GM23338 (cell line): ENCODE measurements around the gene RAD51B. TPM values are rescaled to one million over a fixed set of nuclear protein-coding genes. Genes with fewer than 3 reads are reported as not detected.
"Not testable (repeated sequence)": the region's sequence is repeated elsewhere in the genome, so short reads cannot be mapped to it uniquely, and the experiment has no call there.

ENCODE experiments used
- ATAC-seq: fragments of 200-7000 bp; cut with Tn5 transposase; 3 replicates; pipeline ENCODE4 v1.9.1; 2020
- DNase-seq: peaks from one replicate; pipeline ENCODE4 v3.0.0-alpha.2; 2015; ENCODE audit warnings: low spot score
- H2AFZ ChIP-seq: fragments of 200-600 bp; sonication (generic); 2 replicates; pipeline ENCODE4 v1.8.0; 2016; ENCODE audit warnings: antibody characterized with exemption, mild to moderate bottlenecking, moderate library complexity
- H3F3A ChIP-seq: fragments of 200-600 bp; sonication (generic); replicated peaks from 2 replicates; pipeline ENCODE4 v1.8.0; 2017; ENCODE audit warnings: antibody characterized with exemption, mixed run types, low read depth
- H3K27ac ChIP-seq: fragments of 200-600 bp; sonication (generic); 2 replicates; pipeline ENCODE4 v1.6.1; 2016; ENCODE audit warnings: low read depth
- H3K27me3 ChIP-seq: fragments of 200-600 bp; sonication (generic); 2 replicates; pipeline ENCODE4 v1.8.0; 2016; ENCODE audit warnings: mild to moderate bottlenecking, mixed run types, moderate library complexity; ENCODE audit not compliant: insufficient read depth
- H3K36me3 ChIP-seq: fragments of 200-600 bp; sonication (generic); 2 replicates; pipeline ENCODE4 v1.8.0; 2016; ENCODE audit warnings: mild to moderate bottlenecking; ENCODE audit not compliant: insufficient read depth
- H3K4me1 ChIP-seq: fragments of 200-600 bp; sonication (generic); 2 replicates; pipeline ENCODE4 v1.8.0; 2016; ENCODE audit warnings: mild to moderate bottlenecking, moderate library complexity; ENCODE audit not compliant: insufficient read depth
- H3K4me2 ChIP-seq: fragments of 200-600 bp; sonication (generic); 2 replicates; pipeline ENCODE4 v1.7.1; 2017; ENCODE audit warnings: mixed run types
- H3K4me3 ChIP-seq: fragments of 200-600 bp; sonication (generic); 2 replicates; pipeline ENCODE4 v1.6.1; 2016; ENCODE audit warnings: mixed run types
- H3K79me2 ChIP-seq: fragments of 200-600 bp; sonication (generic); replicated peaks from 2 replicates; pipeline ENCODE4 v1.8.0; 2017; ENCODE audit warnings: mild to moderate bottlenecking; ENCODE audit not compliant: insufficient read depth
- H3K9me2 ChIP-seq: fragments of 200-600 bp; sonication (generic); 2 replicates; pipeline ENCODE4 v1.8.0; 2017; ENCODE audit not compliant: insufficient read depth
- H4K20me1 ChIP-seq: fragments of 200-600 bp; sonication (generic); replicated peaks from 2 replicates; pipeline ENCODE4 v1.8.0; 2017; ENCODE audit warnings: mild to moderate bottlenecking; ENCODE audit not compliant: insufficient read depth
- H3K27ac Mint-ChIP-seq: 2 replicates; pipeline ENCODE4 v1.8.0; 2020; ENCODE audit warnings: inconsistent platforms, mild to moderate bottlenecking, moderate library complexity, mixed read lengths
- H3K27me3 Mint-ChIP-seq: 3 replicates; pipeline ENCODE4 v1.8.0; 2022; ENCODE audit warnings: low read depth, mild to moderate bottlenecking, moderate library complexity, mixed read lengths, inconsistent platforms; ENCODE audit not compliant: insufficient read depth, poor library complexity
- H3K36me3 Mint-ChIP-seq: 3 replicates; pipeline ENCODE4 v1.8.0; 2021; ENCODE audit warnings: low read depth, mild to moderate bottlenecking, inconsistent platforms, moderate library complexity, mixed read lengths
- H3K4me1 Mint-ChIP-seq: 3 replicates; pipeline ENCODE4 v1.8.0; 2020; ENCODE audit warnings: mild to moderate bottlenecking, inconsistent platforms, mixed read lengths
- H3K4me3 Mint-ChIP-seq: 3 replicates; pipeline ENCODE4 v1.8.0; 2021; ENCODE audit warnings: moderate library complexity, mild to moderate bottlenecking, inconsistent platforms, mixed read lengths
- H3K9me3 Mint-ChIP-seq: 3 replicates; pipeline ENCODE4 v1.8.0; 2020; ENCODE audit warnings: moderate library complexity, mild to moderate bottlenecking, inconsistent platforms, mixed read lengths
- ZNF114 ChIP-seq: fragments of 250-450 bp; sonication (Bioruptor Pico); IDR thresholded peaks from 2 replicates; pipeline ENCODE4 v1.5.0; 2020; ENCODE audit warnings: mild to moderate bottlenecking, moderate library complexity
- ZNF462 ChIP-seq: fragments of 250-450 bp; sonication (Bioruptor Pico); IDR thresholded peaks from 2 replicates; pipeline ENCODE4 v1.5.0; 2020; ENCODE audit warnings: mild to moderate bottlenecking, moderate library complexity
- polyA plus RNA-seq: library from polyadenylated mRNA; unstranded; fragments of >200 nt; fragmentation: Nextera tagmentation; extraction: Ambion mirVana; gene quantifications from 2 replicates; pipeline ENCODE4 v1.2.1, GENCODE V29; 2016
- total RNA-seq: library from RNA; depleted of rRNA; stranded (reverse); fragments of >200 nt; shearing (Covaris generic); gene quantifications from 2 replicates; pipeline ENCODE4 v1.2.3, GENCODE V29; 2014

RAD51B gene
- total and polyA plus RNA-seq, 2 experiments from 2014 or later, result 15.7 to 29.1 TPM

DNA sequence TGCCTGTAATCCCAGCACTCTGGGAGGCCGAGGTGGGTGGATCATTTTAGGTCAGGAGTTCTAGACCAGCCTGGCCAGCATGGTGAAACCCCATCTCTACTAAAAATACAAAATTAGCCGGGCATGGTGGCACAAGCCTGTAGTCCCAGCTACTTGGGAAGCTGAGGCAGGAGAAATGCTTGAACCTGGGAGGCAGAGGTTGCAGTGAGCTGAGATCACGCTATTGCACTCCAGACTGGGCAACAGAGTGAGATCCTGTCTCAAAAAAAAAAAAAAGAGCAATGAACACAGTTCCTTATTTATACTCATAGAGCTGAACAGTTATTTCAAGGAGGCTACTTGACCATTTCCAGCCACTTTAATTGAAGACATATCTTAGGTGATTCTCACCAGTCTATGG, 469.9 kb downstream of the RAD51B start:
- H3K27ac ChIP-seq, H3K4me3 ChIP-seq, H4K20me1 ChIP-seq, H3K27me3 ChIP-seq, DNase-seq, H3K4me2 ChIP-seq, H3K36me3 ChIP-seq, H3K27ac Mint-ChIP-seq, H3K4me3 Mint-ChIP-seq, H3K9me2 ChIP-seq, H3K9me3 Mint-ChIP-seq, H2AFZ ChIP-seq, H3K36me3 Mint-ChIP-seq, H3K79me2 ChIP-seq, H3F3A ChIP-seq, H3K27me3 Mint-ChIP-seq, ATAC-seq: not testable (repeated sequence)
- peaks cover 27% of the 10 kb centered on the region for H3K4me1 Mint-ChIP-seq
- peaks cover 21% of the 10 kb centered on the region for H3K4me1 ChIP-seq

DNA sequence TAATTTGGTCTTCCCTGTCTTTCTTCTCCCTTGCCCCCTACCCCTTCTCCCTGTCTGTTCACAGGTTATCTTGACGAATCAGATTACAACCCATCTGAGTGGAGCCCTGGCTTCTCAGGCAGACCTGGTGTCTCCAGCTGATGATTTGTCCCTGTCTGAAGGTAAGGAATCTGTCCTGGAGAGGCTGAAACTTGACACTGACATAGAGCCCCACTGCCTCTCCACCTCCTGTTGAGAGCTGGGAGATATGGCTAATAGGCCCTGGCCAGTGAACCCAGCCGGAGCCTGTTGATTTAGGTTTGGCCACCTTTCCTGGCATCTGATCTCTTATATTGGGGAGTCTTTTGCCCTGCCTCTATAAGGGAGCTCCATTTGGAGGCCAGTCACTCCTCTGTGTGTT, 472.2 kb downstream of the RAD51B start:
- H3F3A ChIP-seq, result no peaks in the 10 kb centered on the region
- H3K79me2 ChIP-seq, result no peaks in the 10 kb centered on the region
- TF ChIP-seq ZNF114 (CRISPR knock-in tag) (no peak), ZNF462 (CRISPR knock-in tag) (peak; percentile 72; the same call in 1 of the 2 replicates)
- ATAC-seq (peak; percentile 98), DNase-seq (peak; percentile 82)
- peaks cover 21% of the 10 kb centered on the region for H3K4me1 ChIP-seq
- no peaks in the 10 kb centered on the region for H3K36me3 ChIP-seq
- H2AFZ ChIP-seq, result no peak overlapping the region
- no peaks in the 10 kb centered on the region for H3K9me2 ChIP-seq
- H3K4me3 ChIP-seq, result no peak overlapping the region
- H3K27ac Mint-ChIP-seq, result peak overlapping the region; percentile 46; the same call in 1 of the 2 replicates
- H3K27ac ChIP-seq, result no peak overlapping the region
- peaks cover 39% of the 10 kb centered on the region for H3K4me1 Mint-ChIP-seq
- no peak overlapping the region for H3K4me2 ChIP-seq
- no peaks in the 10 kb centered on the region for H3K9me3 Mint-ChIP-seq
- H4K20me1 ChIP-seq, result no peaks in the 10 kb centered on the region
- peaks cover 2% of the 10 kb centered on the region for H3K27me3 Mint-ChIP-seq
- no peaks in the 10 kb centered on the region for H3K36me3 Mint-ChIP-seq
- H3K27me3 ChIP-seq, result no peaks in the 10 kb centered on the region
- no peak overlapping the region for H3K4me3 Mint-ChIP-seq
